Left ventricle myocardium inferior (tissue), 1 donor: ENCODE measurements around the gene RPS16. TPM values are rescaled to one million over a fixed set of nuclear protein-coding genes. Genes with fewer than 3 reads are reported as not detected.
A peak's percentile ranks its signal among the peaks of the same experiment; 100 is the strongest.

ENCODE experiments used
- DNase-seq: peaks from one replicate; pipeline ENCODE4 v3.0.0-alpha.2; 2020
- H3K27ac ChIP-seq: fragments of 200-600 bp; replicated peaks from 2 replicates; pipeline ENCODE4 v1.8.0; 2021
- H3K27me3 ChIP-seq: fragments of 200-600 bp; 2 replicates; pipeline ENCODE4 v1.8.0; 2021; ENCODE audit warnings: low read depth
- H3K36me3 ChIP-seq: fragments of 200-600 bp; 2 replicates; pipeline ENCODE4 v1.8.0; 2021
- H3K4me1 ChIP-seq: fragments of 200-600 bp; 2 replicates; pipeline ENCODE4 v1.8.0; 2021
- H3K4me3 ChIP-seq: fragments of 200-600 bp; 2 replicates; pipeline ENCODE4 v1.8.0; 2021; ENCODE audit warnings: mild to moderate bottlenecking, moderate library complexity
- H3K9me3 ChIP-seq: fragments of 200-600 bp; replicated peaks from 2 replicates; pipeline ENCODE4 v1.8.0; 2021
- intact Hi-C: fragments of 100-400 bp; cut with micrococcal nuclease; formaldehyde crosslinking; loops from one replicate; pipeline ENCODE4 v1.11.0; 2022
- total RNA-seq: library from RNA; stranded (reverse); fragmentation: NEBNext Ultra II Directional; extraction: Animal tissue kit (Norgen Biotek cat#: 25700); gene quantifications from one replicate; pipeline ENCODE4 v1.2.1, GENCODE V29; 2021
- TF ChIP-seq, protein P1 (sequence below): fragments of 200-600 bp; IDR thresholded peaks from 2 replicates; pipeline ENCODE4 v1.8.0; 2021; ENCODE audit warnings: antibody characterized with exemption, mild to moderate bottlenecking, borderline replicate concordance
- donor health status: DM: no; HTN: yes; CAD: no; lungs with severe emphysema.

Gene RPS16
- total RNA-seq, 1 donor from 2014 or later: 1,107 TPM

DNA sequence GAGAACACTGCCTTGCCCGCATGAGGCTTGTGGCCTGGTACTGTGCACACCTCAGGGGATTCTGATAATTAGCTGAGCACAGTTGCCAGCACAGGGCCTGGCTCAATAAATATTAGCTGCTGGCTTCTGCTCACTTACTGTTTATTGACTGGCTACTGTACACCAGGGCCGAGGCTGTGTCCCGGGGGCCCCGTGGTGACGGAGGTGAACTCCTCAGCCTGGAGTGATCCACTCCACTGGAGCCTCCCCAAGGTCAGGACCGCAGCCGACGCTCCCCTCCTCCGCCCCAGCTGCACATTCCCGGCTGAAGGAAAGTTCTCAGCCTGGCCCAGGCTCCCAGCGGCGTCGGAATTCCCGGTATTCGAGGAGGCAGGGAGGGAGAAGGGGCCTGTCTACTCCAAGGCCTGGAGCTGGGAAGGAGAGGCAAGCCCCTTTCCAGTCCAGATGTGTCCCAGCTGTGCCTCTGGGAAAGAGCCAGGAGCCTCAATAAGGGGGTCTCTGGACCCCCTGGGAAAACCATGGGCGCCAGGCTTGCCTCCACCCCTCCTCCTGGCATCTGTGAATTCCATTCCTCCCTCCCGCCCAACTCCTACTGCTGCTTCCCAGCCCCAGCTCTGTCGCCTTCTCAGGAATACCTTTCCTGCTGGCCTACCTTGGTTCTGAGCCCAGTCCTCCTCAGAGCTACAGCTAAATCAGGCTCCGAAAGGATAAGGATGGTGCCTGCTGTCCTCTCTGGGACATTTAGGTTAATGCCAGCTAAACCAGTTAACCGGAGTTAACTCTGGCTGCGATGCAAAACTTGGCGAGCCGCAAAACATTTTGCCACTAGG lies 7.3 kb downstream of the RPS16 start:
- Histone ChIP-seq H3K27me3 (no peaks in the 10 kb centered on the region), H3K4me1 (peaks cover 31% of the 10 kb centered on the region), H3K27ac (peak overlapping the region; percentile 95), H3K36me3 (peaks cover 28% of the 10 kb centered on the region), H3K9me3 (no peaks in the 10 kb centered on the region), H3K4me3 (peak overlapping the region; percentile 48)
- peak; percentile 74 for DNase-seq
- intact Hi-C loops: no loop called here
- TF ChIP-seq, protein P1, sequence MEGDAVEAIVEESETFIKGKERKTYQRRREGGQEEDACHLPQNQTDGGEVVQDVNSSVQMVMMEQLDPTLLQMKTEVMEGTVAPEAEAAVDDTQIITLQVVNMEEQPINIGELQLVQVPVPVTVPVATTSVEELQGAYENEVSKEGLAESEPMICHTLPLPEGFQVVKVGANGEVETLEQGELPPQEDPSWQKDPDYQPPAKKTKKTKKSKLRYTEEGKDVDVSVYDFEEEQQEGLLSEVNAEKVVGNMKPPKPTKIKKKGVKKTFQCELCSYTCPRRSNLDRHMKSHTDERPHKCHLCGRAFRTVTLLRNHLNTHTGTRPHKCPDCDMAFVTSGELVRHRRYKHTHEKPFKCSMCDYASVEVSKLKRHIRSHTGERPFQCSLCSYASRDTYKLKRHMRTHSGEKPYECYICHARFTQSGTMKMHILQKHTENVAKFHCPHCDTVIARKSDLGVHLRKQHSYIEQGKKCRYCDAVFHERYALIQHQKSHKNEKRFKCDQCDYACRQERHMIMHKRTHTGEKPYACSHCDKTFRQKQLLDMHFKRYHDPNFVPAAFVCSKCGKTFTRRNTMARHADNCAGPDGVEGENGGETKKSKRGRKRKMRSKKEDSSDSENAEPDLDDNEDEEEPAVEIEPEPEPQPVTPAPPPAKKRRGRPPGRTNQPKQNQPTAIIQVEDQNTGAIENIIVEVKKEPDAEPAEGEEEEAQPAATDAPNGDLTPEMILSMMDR: no peak

DNA sequence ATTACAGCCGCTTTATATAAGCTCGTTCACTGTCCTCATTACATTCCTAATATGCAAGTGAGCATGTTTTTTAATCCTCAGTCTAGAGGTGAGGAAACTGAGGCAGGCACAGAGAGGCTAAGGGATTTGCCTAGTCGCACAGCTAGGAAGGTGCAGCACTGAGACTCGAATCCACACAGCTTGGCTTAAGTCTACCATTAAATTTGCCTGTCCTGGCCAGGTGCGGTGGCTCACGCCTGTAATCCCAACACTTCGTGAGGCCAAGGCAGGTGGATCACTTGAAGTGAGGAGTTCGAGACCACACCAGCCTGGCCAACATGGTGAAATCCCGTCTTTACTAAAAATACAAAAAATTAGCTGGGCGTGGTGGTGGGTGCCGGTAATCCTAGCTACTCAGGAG lies 8.0 kb downstream of the RPS16 start:
- Histone ChIP-seq H3K36me3 (peaks cover 28% of the 10 kb centered on the region), H3K27me3 (no peaks in the 10 kb centered on the region), H3K4me1 (peaks cover 27% of the 10 kb centered on the region), H3K9me3 (no peaks in the 10 kb centered on the region), H3K27ac (peak overlapping the region; percentile 95), H3K4me3 (no peak overlapping the region)
- TF ChIP-seq, protein P1: no peak
- intact Hi-C loops: no loop called here
- DNase-seq: no peak

DNA sequence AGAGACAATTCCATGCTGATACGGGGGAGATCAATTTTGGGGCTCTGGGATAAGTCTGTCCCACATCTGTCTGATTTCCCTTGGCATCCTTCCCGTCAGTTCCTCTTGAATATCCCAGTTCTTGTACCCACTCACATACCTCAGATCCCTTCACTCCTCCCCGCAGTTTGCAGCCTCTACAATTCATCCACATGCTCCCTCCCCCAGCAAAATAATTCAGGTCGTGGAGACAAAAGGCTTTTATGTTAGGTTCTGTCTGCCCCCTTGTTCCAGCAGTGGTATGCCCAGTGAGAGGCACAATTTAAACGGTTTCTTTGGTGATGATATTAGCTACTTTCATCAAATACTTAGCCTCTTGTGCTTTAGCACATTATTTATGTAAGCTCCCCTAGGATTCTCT lies 9.6 kb downstream of the RPS16 start:
- Histone ChIP-seq H3K36me3 (peaks cover 33% of the 10 kb centered on the region), H3K9me3 (no peaks in the 10 kb centered on the region), H3K4me3 (no peak overlapping the region), H3K4me1 (peaks cover 24% of the 10 kb centered on the region), H3K27me3 (no peaks in the 10 kb centered on the region), H3K27ac (no peak overlapping the region)
- TF ChIP-seq, protein P1: no peak
- intact Hi-C loops: no loop called here
- no peak for DNase-seq

DNA sequence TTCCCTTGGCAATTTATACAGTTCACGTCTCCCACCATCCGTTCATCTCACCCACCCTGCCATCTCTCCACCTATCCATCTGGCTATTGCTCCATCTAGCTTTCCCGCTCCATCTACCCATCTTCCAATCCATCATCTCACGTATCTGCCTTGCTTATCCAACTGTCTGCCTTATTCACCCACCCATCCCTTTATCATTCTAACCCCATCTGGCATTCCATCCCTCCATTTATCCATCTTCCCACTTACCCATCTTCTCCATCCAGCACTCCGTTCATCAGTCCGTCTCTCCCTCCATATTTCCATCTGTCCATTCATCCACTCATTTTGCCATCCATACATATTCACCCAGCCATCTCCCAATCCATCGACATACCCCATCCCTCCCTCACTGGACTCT lies 10.0 kb downstream of the RPS16 start:
- Histone ChIP-seq H3K4me1 (peaks cover 20% of the 10 kb centered on the region), H3K4me3 (no peak overlapping the region), H3K27me3 (no peaks in the 10 kb centered on the region), H3K36me3 (peaks cover 37% of the 10 kb centered on the region), H3K27ac (no peak overlapping the region), H3K9me3 (no peaks in the 10 kb centered on the region)
- no peak for DNase-seq
- intact Hi-C loops: no loop called here
- TF ChIP-seq, protein P1: no peak

GRCh38 chr19:39424934-39425333 lies 10.8 kb downstream of the RPS16 start:
- no peak overlapping the region for H3K4me3 ChIP-seq
- no peaks in the 10 kb centered on the region for H3K27me3 ChIP-seq
- no peak for DNase-seq
- TF ChIP-seq, protein P1: no peak
- H3K27ac ChIP-seq: no peak overlapping the region
- intact Hi-C loops: no loop called here
- H3K36me3 ChIP-seq: peaks cover 44% of the 10 kb centered on the region
- H3K4me1 ChIP-seq: peaks cover 20% of the 10 kb centered on the region
- H3K9me3 ChIP-seq: no peaks in the 10 kb centered on the region
